Transverse colon (tissue), 4 donors: ENCODE data around the gene TAF1D. TPM values are rescaled to one million over a fixed set of nuclear protein-coding genes. Genes with fewer than 3 reads are reported as not detected.
A peak's percentile ranks its signal among the peaks of the same experiment; 100 is the strongest.

Experiments
- DNase-seq: peaks from one replicate; pipeline ENCODE4 v3.0.0-alpha.2; 2019
- H3K27ac ChIP-seq, 4 donors: fragments of 200-600 bp; sonication (generic); 2 replicates each; pipeline ENCODE4 v1.5.1; 2016 to 2018; ENCODE audit warnings: inconsistent platforms in 4 of 4
- H3K27me3 ChIP-seq: fragments of 200-600 bp; sonication (generic); 2 replicates; pipeline ENCODE4 v1.5.1; 2017; ENCODE audit warnings: inconsistent platforms
- H3K36me3 ChIP-seq, 4 donors: fragments of 200-600 bp; sonication (generic); 2 replicates each; pipeline ENCODE4 v1.5.1; 2017 to 2019; ENCODE audit warnings: inconsistent platforms in 4 of 4
- H3K4me1 ChIP-seq, 4 donors: fragments of 200-600 bp; sonication (generic); 2 replicates each; pipeline ENCODE4 v1.5.1; 2017 to 2020; ENCODE audit warnings: inconsistent platforms in 4 of 4
- H3K4me3 ChIP-seq, 4 donors: fragments of 200-600 bp; sonication (generic); 1 replicate in 1 of 4; 2 replicates in 3 of 4; pipeline versions ENCODE4 v1.5.1 to v1.6.1; 2017 to 2019; ENCODE audit warnings: inconsistent platforms in 4 of 4
- H3K9me3 ChIP-seq, 2 donors: fragments of 200-600 bp; sonication (generic); 2 replicates each; pipeline ENCODE4 v1.5.1; 2017 to 2019; ENCODE audit warnings: inconsistent platforms in 2 of 2
- CTCF ChIP-seq, 5 experiments: fragments of 200-600 bp in 3 of 5; fragments of 450-650 bp in 2 of 5; sonication (generic) in 3 of 5; IDR thresholded peaks; 1 replicate in 2 of 5; 2 replicates in 3 of 5; pipeline ENCODE4 v1.5.1; 2016 to 2017; ENCODE audit warnings: antibody characterized with exemption in 5 of 5, inconsistent platforms in 3 of 5, mild to moderate bottlenecking in 2 of 5, moderate library complexity in 1 of 5
- EP300 ChIP-seq: sonication (generic); formaldehyde crosslinking; IDR thresholded peaks from one replicate; pipeline ENCODE4 v1.6.1; 2017; ENCODE audit warnings: antibody characterized with exemption, low read depth
- POLR2A ChIP-seq: fragments of 450-650 bp; IDR thresholded peaks from one replicate; pipeline ENCODE4 v1.6.1; 2016; ENCODE audit warnings: antibody characterized with exemption, mild to moderate bottlenecking, moderate library complexity
- POLR2AphosphoS5 ChIP-seq, 3 donors: sonication (generic); formaldehyde crosslinking; IDR thresholded peaks; one replicate each; pipeline ENCODE4 v1.6.1; 2016; ENCODE audit warnings: antibody characterized with exemption in 3 of 3
- WGBS, 2 donors: methylation state at CpG; one replicate each; pipeline ENCODE4 v1.1.5; 2018; ENCODE audit warnings: low coverage in 1 of 2; 5-methylcytosine and 5-hydroxymethylcytosine counted together
- in situ Hi-C, 4 donors: fragments of 200-750 bp; cut with MboI; loops; one replicate each; pipeline versions ENCODE4 v1.15.0 to v1.15.1; 2017; ENCODE audit warnings: low sequenced_read_pairs in 3 of 4, low pct_ligation_motif_present in 1 of 4, low pct_unique_long_range_greater_than_20kb in 1 of 4
- intact Hi-C: fragments of 100-400 bp; cut with DNase I; formaldehyde crosslinking; loops from one replicate; pipeline ENCODE4 v1.15.1; 2023; ENCODE audit warnings: low total_unique reads
- total RNA-seq, 4 donors: library from RNA; depleted of rRNA; stranded (reverse); fragments of >200 nt; gene quantifications; one replicate each; pipeline ENCODE4 v1.1.0, GENCODE V29; 2016

Gene TAF1D
- total RNA-seq, 4 donors from 2014 or later = 105 to 444 (median 166) TPM

- intact Hi-C loops = no loop called here
- Histone ChIP-seq H3K4me1 (peaks cover 14 to 65% (median 46%) of the 10 kb centered on the region in 4 donors), H3K27ac (peak overlapping the region in 3 of 4 donors; percentile 93 to 98 (median 95)), H3K36me3 (peaks cover 0 to 4% (median 2%) of the 10 kb centered on the region in 4 donors), H3K4me3 (no peak overlapping the region), H3K27me3 (no peaks in the 10 kb centered on the region), H3K9me3 (no peaks in the 10 kb centered on the region)
- DNase-seq = peak; percentile 14
- in situ Hi-C loops = loop anchor here in 2 of 4 donors (25.0 kb wide), 1 partner anchor 744 kb away; the partner anchor contains the start of genes ANKRD49 (in 2 of the 2) and MRE11 (in 2 of the 2)
- 78% methylated on average over 23 of the region's 23 CpGs; no CpG with 5 or more reads in 1 of the 2 donors for WGBS, 2 donors
- TF ChIP-seq EP300 (no peak), CTCF (IDR thresholded peaks at IDR 0.05) (no peak), POLR2AphosphoS5 (IDR thresholded peaks at IDR 0.05) (no peak), POLR2A (no peak)
Measured at GRCh38 chr11:93743291-93743690, 2.0 kb upstream of the TAF1D start.

- no peak for TF ChIP-seq CTCF (IDR thresholded peaks at IDR 0.05)
- TF ChIP-seq POLR2AphosphoS5 (IDR thresholded peaks at IDR 0.05) = peak in 2 of 3 donors; percentile 41 to 42
- WGBS, 2 donors = 0 to 2% methylated on average over 7 to 8 of the region's 8 CpGs
- Histone ChIP-seq H3K4me3 (peak overlapping the region; percentile 16 to 80 (median 69)), H3K9me3 (no peaks in the 10 kb centered on the region), H3K4me1 (peaks cover 21 to 76% (median 49%) of the 10 kb centered on the region in 4 donors), H3K27me3 (no peaks in the 10 kb centered on the region), H3K27ac (peak overlapping the region; percentile 93 to 98 (median 94)), H3K36me3 (peaks cover 0 to 16% (median 3%) of the 10 kb centered on the region in 4 donors)
- intact Hi-C loops = no loop called here
- DNase-seq = peak; percentile 72
- in situ Hi-C loops = loop anchor here in 2 of 4 donors (25.0 kb wide), 1 partner anchor 745 kb away; the partner anchor contains the start of genes ANKRD49 (in 2 of the 2) and MRE11 (in 2 of the 2)
Measured at GRCh38 chr11:93741882-93742226, 559 bp upstream of the TAF1D start.

GRCh38 chr11:93740730-93741093 is 583 bp downstream of the TAF1D start:
- no peak for TF ChIP-seq EP300
- TF ChIP-seq CTCF (IDR thresholded peaks at IDR 0.05) = no peak
- no peak for TF ChIP-seq POLR2AphosphoS5 (IDR thresholded peaks at IDR 0.05)
- in situ Hi-C loops (loop anchor here in 2 of 4 donors (25.0 kb wide), 1 partner anchor 747 kb away; the partner anchor contains the start of genes ANKRD49 (in 2 of the 2) and MRE11 (in 2 of the 2)), intact Hi-C loops (no loop called here)
- Histone ChIP-seq H3K4me3 (peak overlapping the region; percentile 67 to 80 (median 69)), H3K36me3 (peaks cover 0 to 27% (median 8%) of the 10 kb centered on the region in 4 donors), H3K4me1 (peaks cover 21 to 73% (median 45%) of the 10 kb centered on the region in 4 donors), H3K27ac (peak overlapping the region; percentile 93 to 98 (median 94)), H3K9me3 (no peaks in the 10 kb centered on the region), H3K27me3 (no peaks in the 10 kb centered on the region)
- 0 to 1% methylated on average over 8 to 20 of the region's 20 CpGs for WGBS, 2 donors
- DNase-seq = peak; percentile 64

- Histone ChIP-seq H3K4me1 (peaks cover 21 to 68% (median 43%) of the 10 kb centered on the region in 4 donors), H3K4me3 (peak overlapping the region; percentile 67 to 80 (median 69)), H3K27me3 (no peaks in the 10 kb centered on the region), H3K36me3 (peaks cover 0 to 32% (median 11%) of the 10 kb centered on the region in 4 donors), H3K27ac (peak overlapping the region; percentile 93 to 98 (median 94)), H3K9me3 (no peaks in the 10 kb centered on the region)
- 0 to 8% methylated on average over 14 to 18 of the region's 18 CpGs for WGBS, 2 donors
- TF ChIP-seq CTCF (IDR thresholded peaks at IDR 0.05) (no peak), EP300 (no peak), POLR2AphosphoS5 (IDR thresholded peaks at IDR 0.05) (no peak), POLR2A (no peak)
- peak; percentile 19 for DNase-seq
- intact Hi-C loops (no loop called here), in situ Hi-C loops (loop anchor here in 2 of 4 donors (25.0 kb wide), 1 partner anchor 747 kb away; the partner anchor contains the start of genes ANKRD49 (in 2 of the 2) and MRE11 (in 2 of the 2))
Measured at GRCh38 chr11:93740031-93740729, 1.1 kb downstream of the TAF1D start.
